Spleen (tissue), 7 donors: Measurements from ENCODE around the gene KIF5C.
"Not testable (repeated sequence)": the region's sequence is repeated elsewhere in the genome, so short reads cannot be mapped to it uniquely, and the experiment has no call there.

ENCODE experiments used
- CTCF ChIP-seq, 11 experiments: fragments of 200-600 bp in 7 of 11; fragments of 450-650 bp in 4 of 11; sonication (generic) in 4 of 11; IDR thresholded peaks in 8 of 11; conservative IDR thresholded peaks in 3 of 11; 1 replicate in 7 of 11; 2 replicates in 4 of 11; pipeline versions ENCODE4 v1.4.0 to v1.8.0; 2016 to 2021; ENCODE audit warnings: antibody characterized with exemption in 11 of 11, inconsistent platforms in 4 of 11, mild to moderate bottlenecking in 1 of 11
- POLR2AphosphoS5 ChIP-seq, 3 donors: sonication (generic); formaldehyde crosslinking; IDR thresholded peaks; one replicate each; pipeline ENCODE4 v1.5.1; 2017; ENCODE audit warnings: antibody characterized with exemption in 3 of 3
- donor health status: DM: no; HTN: no; CAD: no; lungs with moderate emphysema.
- donor health status: DM: no; HTN: no; CAD: no.
- donor health status: DM: no; HTN: no; CAD: no.

- TF ChIP-seq CTCF (IDR thresholded peaks at IDR 0.05 in 8 of 11, conservative IDR thresholded peaks at IDR 0.05 in 3 of 11); POLR2AphosphoS5 (IDR thresholded peaks at IDR 0.05): not testable (repeated sequence)
Measured at GRCh38 chr2:148980496-148980895, 105.5 kb downstream of the KIF5C start.
